Hepatocyte (in vitro differentiated cells): ENCODE data around the gene ZGPAT.

ENCODE experiments used
- CTCF ChIP-seq: fragments of 200-600 bp; sonication (generic); IDR thresholded peaks from 2 replicates; pipeline ENCODE4 v1.5.1; 2016; ENCODE audit warnings: antibody characterized with exemption, mild to moderate bottlenecking; ENCODE audit not compliant: poor library complexity
- EZH2 ChIP-seq: fragments of 200-600 bp; sonication (generic); IDR thresholded peaks from 2 replicates; pipeline ENCODE4 v1.6.1; 2016; ENCODE audit warnings: antibody characterized with exemption, mild to moderate bottlenecking, borderline replicate concordance

GRCh38 chr20:63681609-63682142 is 26.2 kb upstream of the ZGPAT start:
- TF ChIP-seq CTCF, result no peak
- TF ChIP-seq EZH2, result no peak
